Fibroblast of lung (primary cell): ENCODE results near the gene RALGAPB.

Source experiments
- CTCF ChIP-seq, 2 donors: IDR thresholded peaks in 1 of 2; conservative IDR thresholded peaks in 1 of 2; 1 replicate in 1 of 2; 2 replicates in 1 of 2; pipeline ENCODE4 v1.5.1; 2011 to 2012; ENCODE audit warnings: low read length in 2 of 2, control low read depth in 1 of 2, inconsistent platforms in 1 of 2, low read depth in 1 of 2, mild to moderate bottlenecking in 1 of 2
- EZH2 ChIP-seq: IDR thresholded peaks from 2 replicates; pipeline ENCODE4 v1.5.1; 2012; ENCODE audit warnings: low read length, control low read depth, mild to moderate bottlenecking; ENCODE audit errors: missing control alignments

GRCh38 chr20:38445381-38445796 is 27.3 kb upstream of the RALGAPB start:
- no peak for TF ChIP-seq CTCF (conservative IDR thresholded peaks at IDR 0.05 in 1 of 2, IDR thresholded peaks at IDR 0.05 in 1 of 2; ENCODE audit: low read depth in 1 of 2, low read length in 2 of 2)
- TF ChIP-seq EZH2: no peak
